NT2/D1 (cell line): Measurements from ENCODE around the gene CHD5.
"Not testable (repeated sequence)": the region's sequence is repeated elsewhere in the genome, so short reads cannot be mapped to it uniquely, and the experiment has no call there.

Experiments used
- DNase-seq: peaks from one replicate; pipeline ENCODE4 v3.0.0-alpha.2; 2011; ENCODE audit warnings: low read depth, low spot score
- H3K27me3 ChIP-seq: 2 replicates; pipeline ENCODE4 v1.6.0; 2011; ENCODE audit warnings: mild to moderate bottlenecking; ENCODE audit not compliant: insufficient read length, insufficient read depth
- H3K36me3 ChIP-seq: 2 replicates; pipeline ENCODE4 v1.6.1; 2011; ENCODE audit warnings: mild to moderate bottlenecking, low read length, mixed read lengths; ENCODE audit not compliant: insufficient read depth, insufficient read length
- H3K4me1 ChIP-seq: 2 replicates; pipeline ENCODE4 v1.5.1; 2011; ENCODE audit not compliant: insufficient read depth, insufficient read length
- H3K4me3 ChIP-seq: 2 replicates; pipeline ENCODE4 v1.5.1; 2011; ENCODE audit warnings: low read depth; ENCODE audit not compliant: insufficient read length
- H3K9ac ChIP-seq: 2 replicates; pipeline ENCODE4 v1.6.0; 2011; ENCODE audit warnings: low read depth; ENCODE audit not compliant: insufficient read length
- H3K9me3 ChIP-seq: 2 replicates; pipeline ENCODE4 v1.5.1; 2011; ENCODE audit warnings: mild to moderate bottlenecking, low read length; ENCODE audit not compliant: insufficient read depth
- SUZ12 ChIP-seq: IDR thresholded peaks from 2 replicates; pipeline ENCODE4 v1.6.1; 2011; ENCODE audit not compliant: insufficient read length, insufficient read depth; ENCODE audit errors: extremely low read depth
- YY1 ChIP-seq: IDR thresholded peaks from 2 replicates; pipeline ENCODE4 v1.6.1; 2011; ENCODE audit not compliant: insufficient read length, insufficient read depth
- ZNF274 ChIP-seq: IDR thresholded peaks from 2 replicates; pipeline ENCODE4 v1.6.1; 2011; ENCODE audit warnings: mild to moderate bottlenecking, low read depth, low read length

Gene CHD5

DNA sequence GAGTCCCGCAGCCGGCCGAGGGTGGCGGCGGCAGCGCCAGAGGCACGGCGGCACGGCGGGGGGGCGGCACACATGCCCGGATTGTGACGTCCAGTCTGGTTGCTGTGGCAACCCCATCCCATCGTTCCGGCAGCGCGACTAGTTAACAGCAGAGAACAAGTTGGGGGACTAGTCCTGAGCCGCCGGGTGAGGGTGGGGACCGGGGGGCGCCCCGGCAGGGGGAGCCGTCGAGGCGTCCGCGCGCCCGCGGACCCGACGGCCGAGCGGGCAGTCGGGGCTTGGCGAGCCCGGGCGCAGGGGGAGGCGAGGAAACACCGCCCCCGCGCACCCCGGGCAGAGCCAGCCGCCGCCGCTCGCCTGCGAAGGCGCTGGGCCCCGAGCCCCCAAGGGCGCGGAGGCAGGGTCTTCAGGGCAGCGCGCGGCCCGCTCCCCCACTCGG, at the start of gene CHD5:
Gene CHD5, minus strand, starts transcription at position 54 of the 439 bp plus-strand sequence. CDS start 298 bp downstream, outside the sequence.
- Histone ChIP-seq H3K36me3 (peaks cover under 1% of the 10 kb centered on the region), H3K9me3 (no peaks in the 10 kb centered on the region), H3K4me1 (no peaks in the 10 kb centered on the region), H3K9ac (no peak within 1 kb of the TSS), H3K27me3 (peaks cover 37% of the 10 kb centered on the region), H3K4me3 (no peak within 1 kb of the TSS)
- no peak for DNase-seq
- TF ChIP-seq SUZ12, result no peak
- no peak for TF ChIP-seq YY1
- TF ChIP-seq ZNF274, result no peak

DNA sequence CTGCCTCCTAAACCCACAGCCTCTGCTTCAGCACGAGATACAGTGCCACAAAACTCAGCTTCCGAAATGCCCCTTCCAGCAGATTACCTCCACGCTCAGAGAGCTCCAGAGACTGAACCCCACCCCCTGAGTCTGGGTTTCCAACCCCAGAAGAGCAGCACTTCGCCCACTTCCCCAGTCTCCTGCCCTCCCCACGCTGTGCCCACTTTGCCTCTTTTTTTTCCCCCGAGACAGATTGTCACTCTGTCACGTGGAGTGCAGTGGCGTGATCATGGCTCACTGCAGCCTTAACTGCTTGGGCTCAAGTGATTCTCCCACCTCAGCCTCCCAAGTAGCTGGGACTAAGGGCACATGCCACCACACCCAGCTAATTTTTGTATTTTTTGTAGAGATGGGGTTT, 45.5 kb upstream of the CHD5 start:
- no peaks in the 10 kb centered on the region for H3K27me3 ChIP-seq
- H3K4me3 ChIP-seq, result no peak overlapping the region
- no peak for DNase-seq
- TF ChIP-seq ZNF274, result no peak
- no peak for TF ChIP-seq YY1
- no peak for TF ChIP-seq SUZ12
- H3K4me1 ChIP-seq, result no peaks in the 10 kb centered on the region
- no peak overlapping the region for H3K9ac ChIP-seq
- H3K36me3 ChIP-seq, result peaks cover 35% of the 10 kb centered on the region
- H3K9me3 ChIP-seq, result no peaks in the 10 kb centered on the region

DNA sequence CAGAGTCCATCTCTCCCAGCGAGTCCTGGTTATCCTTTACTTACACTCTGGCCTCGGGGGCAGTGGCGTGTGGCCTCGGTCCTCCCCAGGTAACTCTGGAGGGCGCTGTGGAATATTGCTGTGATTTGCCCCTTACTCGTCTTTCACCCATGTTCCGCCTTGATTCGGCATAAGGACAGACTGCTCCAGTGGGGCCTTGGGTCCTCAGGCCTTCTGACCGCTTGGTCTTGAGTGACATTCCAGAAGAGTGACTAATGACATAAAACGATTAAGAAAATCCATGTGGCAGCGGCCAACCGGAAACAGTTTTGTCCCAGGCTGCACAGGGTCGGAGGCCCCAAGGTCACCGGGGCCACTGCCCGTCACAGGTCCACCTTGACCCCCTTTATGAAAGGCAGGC, 44.6 kb upstream of the CHD5 start:
- H3K4me3 ChIP-seq, result no peak overlapping the region
- peaks cover 37% of the 10 kb centered on the region for H3K36me3 ChIP-seq
- H3K27me3 ChIP-seq, result no peaks in the 10 kb centered on the region
- H3K9me3 ChIP-seq, result no peaks in the 10 kb centered on the region
- H3K9ac ChIP-seq, result no peak overlapping the region
- no peak for DNase-seq
- no peaks in the 10 kb centered on the region for H3K4me1 ChIP-seq
- TF ChIP-seq YY1 (no peak), ZNF274 (no peak), SUZ12 (no peak)

DNA sequence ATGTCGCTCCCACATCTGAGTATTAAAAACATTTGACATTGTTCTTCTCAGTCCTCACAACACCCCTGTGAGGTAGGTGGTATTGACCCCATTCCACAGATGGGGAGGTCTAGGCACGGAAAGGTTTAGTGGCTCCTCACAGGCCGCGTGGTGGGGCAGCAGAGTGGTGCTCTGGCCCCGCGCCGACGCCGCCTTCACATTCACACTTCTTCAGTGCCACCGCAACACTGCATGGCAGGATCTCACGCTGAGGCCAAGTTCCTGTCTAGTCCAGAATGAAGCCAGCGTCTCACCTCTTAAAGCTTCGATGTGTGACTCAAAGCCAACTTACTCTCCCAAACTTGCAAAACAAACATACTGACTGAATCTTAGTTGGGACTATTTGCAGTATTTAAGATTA, 43.5 kb upstream of the CHD5 start:
- Histone ChIP-seq H3K9me3 (no peaks in the 10 kb centered on the region), H3K4me1 (no peaks in the 10 kb centered on the region), H3K36me3 (peaks cover 37% of the 10 kb centered on the region), H3K27me3 (no peaks in the 10 kb centered on the region), H3K9ac (no peak overlapping the region), H3K4me3 (no peak overlapping the region)
- TF ChIP-seq SUZ12 (no peak), ZNF274 (no peak), YY1 (no peak)
- no peak for DNase-seq

DNA sequence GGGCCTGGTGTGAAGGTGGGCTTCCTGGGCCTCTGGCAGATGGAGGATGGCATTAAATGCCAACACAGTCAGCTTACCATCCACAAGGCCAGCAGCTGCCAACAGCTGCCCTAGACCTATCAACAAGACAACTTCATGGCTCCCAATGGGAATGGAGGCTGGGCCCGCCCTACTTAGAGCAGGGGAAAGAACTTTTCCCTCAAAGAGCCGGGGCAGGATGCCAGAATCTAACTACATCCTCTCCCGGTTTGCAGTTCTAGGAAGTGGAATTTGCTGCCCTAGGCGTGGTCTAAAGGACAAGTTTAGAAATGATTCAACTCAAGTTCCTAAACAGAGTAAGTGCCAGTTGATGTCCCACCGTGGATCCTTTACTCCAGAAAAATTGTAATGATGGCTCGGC, 42.5 kb upstream of the CHD5 start:
- no peaks in the 10 kb centered on the region for H3K27me3 ChIP-seq
- H3K9ac ChIP-seq, result no peak overlapping the region
- no peak for TF ChIP-seq ZNF274
- TF ChIP-seq SUZ12, result no peak
- TF ChIP-seq YY1, result no peak
- H3K4me1 ChIP-seq, result no peaks in the 10 kb centered on the region
- H3K36me3 ChIP-seq, result peaks cover 37% of the 10 kb centered on the region
- H3K9me3 ChIP-seq, result no peaks in the 10 kb centered on the region
- no peak overlapping the region for H3K4me3 ChIP-seq
- DNase-seq, result no peak

DNA sequence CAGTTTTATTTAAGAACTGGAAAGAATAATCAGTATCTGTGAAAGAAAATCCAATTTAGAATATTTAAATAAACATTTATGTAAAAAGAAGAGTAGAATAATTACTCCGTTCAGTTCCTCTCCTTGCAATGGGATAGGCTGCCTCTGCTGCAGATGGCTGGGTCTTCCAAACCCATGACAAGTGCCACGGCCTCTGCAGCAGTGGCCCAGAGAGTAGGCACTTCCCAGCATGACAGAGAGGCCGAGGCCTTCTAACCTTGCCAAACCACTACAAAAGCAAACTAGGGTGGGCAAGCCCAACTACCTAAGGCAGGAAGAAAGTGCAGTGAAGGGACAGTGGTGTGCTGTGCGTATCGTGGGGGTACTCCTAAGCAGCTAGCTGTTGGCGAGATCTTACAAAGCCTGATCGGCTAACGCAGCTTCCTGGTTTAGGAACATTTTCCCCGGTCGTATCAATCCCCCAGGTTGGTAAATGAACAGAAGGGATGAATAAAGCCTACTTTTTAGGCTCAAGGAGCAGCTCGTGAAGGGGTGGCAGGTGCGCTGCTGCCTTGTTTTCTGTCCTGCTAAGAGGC, 41.2 kb upstream of the CHD5 start:
- TF ChIP-seq ZNF274 (no peak), YY1 (no peak), SUZ12 (no peak)
- Histone ChIP-seq H3K4me1 (no peaks in the 10 kb centered on the region), H3K9ac (no peak overlapping the region), H3K36me3 (peaks cover 32% of the 10 kb centered on the region), H3K9me3 (no peaks in the 10 kb centered on the region), H3K4me3 (no peak overlapping the region), H3K27me3 (no peaks in the 10 kb centered on the region)
- no peak for DNase-seq

DNA sequence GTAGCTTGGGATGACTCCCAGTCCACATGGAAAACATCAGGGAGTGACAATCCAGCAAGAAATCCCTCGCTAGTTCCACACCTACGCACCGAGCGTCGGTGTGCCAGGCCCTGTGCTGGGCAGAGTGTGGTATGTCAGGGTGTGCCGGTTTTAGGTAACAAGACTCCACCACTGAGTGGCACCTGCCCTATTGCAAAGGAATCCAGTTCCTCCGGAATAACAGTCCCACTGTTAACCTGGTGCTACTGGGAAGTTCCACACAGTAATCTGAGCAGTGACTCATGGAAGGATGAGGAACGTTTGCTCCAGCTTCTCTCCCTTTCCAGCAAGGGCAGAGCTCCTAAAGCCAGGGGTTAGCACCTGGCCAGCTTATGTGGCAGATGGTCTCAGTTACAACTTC, 40.1 kb upstream of the CHD5 start:
- TF ChIP-seq ZNF274 (no peak), YY1 (no peak), SUZ12 (no peak)
- DNase-seq, result no peak
- Histone ChIP-seq H3K9ac (no peak overlapping the region), H3K36me3 (peaks cover 29% of the 10 kb centered on the region), H3K27me3 (no peaks in the 10 kb centered on the region), H3K4me1 (no peaks in the 10 kb centered on the region), H3K4me3 (no peak overlapping the region), H3K9me3 (no peaks in the 10 kb centered on the region)

DNA sequence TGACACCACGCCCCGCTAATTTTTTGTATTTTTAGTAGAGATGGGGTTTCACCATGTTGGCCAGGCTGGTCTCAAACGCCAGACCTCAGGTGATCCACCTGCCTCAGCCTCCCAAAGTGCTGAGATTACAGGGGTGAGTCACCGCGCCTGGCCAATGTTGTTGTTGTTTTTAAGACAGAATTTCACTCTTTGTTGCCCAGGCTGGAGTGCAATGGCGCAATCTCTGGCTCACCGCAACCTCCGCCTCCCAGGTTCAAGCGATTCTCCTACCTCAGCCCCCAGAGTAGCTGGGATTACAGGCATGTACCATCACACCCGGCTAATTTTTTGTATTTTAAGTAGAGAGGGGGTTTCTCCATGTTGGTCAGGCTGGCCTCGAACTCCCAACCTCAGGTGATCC, 39.5 kb upstream of the CHD5 start:
- not testable (repeated sequence) for H3K27me3 ChIP-seq, H3K4me3 ChIP-seq, H3K9me3 ChIP-seq, H3K4me1 ChIP-seq, DNase-seq, H3K9ac ChIP-seq
- H3K36me3 ChIP-seq, result peaks cover 23% of the 10 kb centered on the region
